HG02798 (cell line): ENCODE measurements around the gene GSC2.
"Not testable (repeated sequence)": the region's sequence is repeated elsewhere in the genome, so short reads cannot be mapped to it uniquely, and the experiment has no call there.

ENCODE experiments used
- ATAC-seq: cut with Tn5 transposase; IDR thresholded peaks from one replicate; pipeline ENCODE4 v1.9.1; 2021; ENCODE audit warnings: mild to moderate bottlenecking; ENCODE audit not compliant: unreplicated experiment, poor library complexity

GSC2 gene

GRCh38 chr22:19164425-19164824 is 14.3 kb upstream of the GSC2 start:
- ATAC-seq: no peak

- ATAC-seq: not testable (repeated sequence)
These were observed 8.6 kb upstream of the GSC2 start for GRCh38 chr22:19158649-19159048.

DNA sequence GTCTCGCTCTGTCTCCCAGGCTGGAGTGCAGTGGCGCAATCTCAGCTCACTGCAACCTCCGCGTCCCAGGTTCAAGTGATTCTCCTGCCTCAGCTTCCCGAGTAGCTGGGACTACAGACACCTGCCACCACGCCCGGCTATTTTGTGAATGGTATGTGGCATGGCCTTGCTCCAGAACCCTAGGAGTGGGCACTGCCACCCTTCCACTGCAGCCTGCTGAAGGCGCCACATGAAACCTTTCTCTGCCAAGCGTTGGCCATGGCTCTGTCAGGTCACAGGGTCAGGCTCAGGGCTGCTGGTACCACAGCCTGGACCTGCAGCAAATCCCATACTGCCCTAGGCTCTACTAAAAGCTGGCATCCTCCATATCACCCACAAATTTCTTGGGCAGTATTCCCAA is 6.0 kb upstream of the GSC2 start:
- ATAC-seq: not testable (repeated sequence)

- ATAC-seq: no peak
These were observed 3.1 kb upstream of the GSC2 start for GRCh38 chr22:19152942-19153883.

GRCh38 chr22:19151329-19152191 is 1.5 kb upstream of the GSC2 start:
- ATAC-seq: no peak

DNA sequence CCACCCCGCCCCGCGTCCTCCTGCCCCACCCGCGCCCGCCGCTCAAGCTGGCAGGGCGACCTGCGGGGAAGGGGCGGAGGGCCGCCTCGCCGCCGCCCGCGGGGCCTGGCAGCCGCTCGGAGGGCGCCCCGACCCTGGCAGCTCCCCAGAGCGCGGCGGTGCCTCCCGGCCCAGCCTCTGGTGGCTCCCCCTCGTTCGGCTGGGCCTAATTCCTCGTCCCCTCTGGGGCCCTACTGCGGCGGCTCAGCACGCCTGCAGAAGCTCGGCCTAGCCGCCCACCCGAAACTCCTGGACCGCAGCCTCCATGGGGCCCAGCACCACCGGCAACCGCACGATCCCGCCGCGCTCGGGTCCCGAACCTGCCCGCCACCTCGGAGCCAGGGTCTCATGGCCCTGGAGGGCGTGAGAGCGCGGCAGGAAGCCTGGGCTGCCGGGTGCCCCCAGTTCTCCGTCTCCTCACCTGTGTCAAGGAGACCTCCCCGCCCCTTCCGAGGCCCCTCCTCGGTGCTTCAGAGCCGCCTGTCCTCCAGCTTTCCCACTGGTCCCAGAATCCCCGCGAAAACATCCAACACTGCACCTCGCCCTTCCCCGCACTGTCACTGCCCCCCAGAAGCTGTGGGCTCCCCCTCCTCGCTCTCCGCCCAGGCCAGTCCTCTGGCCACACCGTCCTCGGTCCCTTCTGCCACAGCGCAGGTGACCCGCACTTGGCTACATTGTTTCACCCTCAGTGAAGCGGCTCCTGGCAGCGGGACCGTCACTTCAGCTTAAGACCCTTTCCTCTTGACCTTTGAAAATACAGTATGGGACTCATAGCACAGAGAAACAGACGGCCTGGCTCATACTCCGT is 613 bp upstream of the GSC2 start:
- ATAC-seq: no peak

GRCh38 chr22:19149047-19149883 is 827 bp downstream of the GSC2 start:
- no peak for ATAC-seq

- no peak for ATAC-seq
These were observed 1.6 kb downstream of the GSC2 start for GRCh38 chr22:19148417-19149046.

GRCh38 chr22:19147195-19147780 is 2.8 kb downstream of the GSC2 start:
- no peak for ATAC-seq

GRCh38 chr22:19146215-19146968 is 3.7 kb downstream of the GSC2 start:
- no peak for ATAC-seq

- no peak for ATAC-seq
These were observed 6.1 kb downstream of the GSC2 start for GRCh38 chr22:19143967-19144400.

GRCh38 chr22:19143212-19143611 is 6.9 kb downstream of the GSC2 start:
- ATAC-seq: no peak

- no peak for ATAC-seq
These were observed 7.7 kb downstream of the GSC2 start for GRCh38 chr22:19142394-19142793.

GRCh38 chr22:19139974-19140373 is 10.1 kb downstream of the GSC2 start:
- no peak for ATAC-seq

DNA sequence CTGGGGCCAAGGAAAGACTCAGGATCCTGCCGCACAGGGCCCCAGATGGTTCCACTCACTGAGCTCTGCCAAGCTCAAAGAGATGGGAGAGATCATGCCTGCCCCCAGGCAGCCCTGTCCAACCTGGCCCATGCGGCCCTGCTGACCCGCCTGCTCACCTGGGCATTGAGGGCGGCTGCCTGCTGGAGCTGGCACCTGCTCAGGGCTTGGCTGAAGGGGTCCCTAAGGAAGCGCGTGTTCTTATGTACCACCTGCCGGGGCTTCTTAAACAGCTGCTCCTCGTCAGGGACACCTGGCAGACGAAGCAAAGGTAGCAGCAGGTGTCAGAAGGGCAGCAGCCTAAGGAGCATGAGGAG is 11.1 kb downstream of the GSC2 start:
- no peak for ATAC-seq

DNA sequence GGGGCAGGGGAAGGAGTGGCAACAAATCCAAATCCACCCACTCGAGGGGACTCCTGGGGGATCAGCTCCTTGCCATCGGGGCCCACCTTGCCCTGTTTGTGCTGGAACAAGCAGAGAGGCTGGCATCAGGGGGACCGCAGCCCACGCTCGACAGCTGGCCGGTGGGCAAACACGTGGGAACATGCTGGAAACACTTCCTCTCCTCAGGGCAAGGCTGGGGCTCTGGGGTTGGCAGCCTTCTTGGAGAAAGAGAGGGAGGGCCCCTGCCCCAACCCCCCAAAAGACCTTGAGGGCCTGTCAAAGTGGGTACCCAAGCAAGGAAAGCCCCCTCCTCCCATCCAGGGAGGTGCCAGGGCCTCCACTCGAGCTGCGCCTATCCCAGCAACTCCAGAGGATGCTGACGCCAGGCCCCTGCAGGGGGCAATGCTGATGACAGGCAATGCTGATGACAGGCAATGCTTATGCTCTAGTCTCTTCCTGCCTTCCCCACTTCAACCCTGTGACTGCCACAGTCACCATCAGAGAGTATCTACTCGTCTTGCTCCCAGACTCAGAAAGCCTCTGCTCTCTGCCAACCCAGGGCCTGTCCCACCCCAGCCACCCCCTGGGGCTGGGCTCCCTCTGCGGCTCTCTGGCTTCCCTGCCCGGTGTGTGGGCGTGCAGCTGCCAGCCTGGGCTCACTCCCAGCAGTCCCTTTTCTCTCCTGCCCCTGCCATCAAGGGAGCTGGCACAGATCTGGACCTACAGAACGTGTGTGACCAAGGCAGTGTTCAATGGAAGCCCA is 11.7 kb downstream of the GSC2 start:
- ATAC-seq: no peak
